ENCODE measurements around the gene ALDH3B1.
"Not testable (repeated sequence)": the region's sequence is repeated elsewhere in the genome, so short reads cannot be mapped to it uniquely, and the experiment has no call there.

ALDH3B1 gene

GRCh38 chr11:68010090-68011041 lies at the start of gene ALDH3B1:
Gene ALDH3B1 (plus strand): TSS chr11:68010327. CDS start chr11:68015298, 4,971 bp downstream.
- DNase-seq (ENCODE audit: low spot score): peak; percentile 89
- FAIRE-seq: peak; percentile 82

- FAIRE-seq: not testable (repeated sequence)
These were observed 46.9 kb upstream of the ALDH3B1 start for GRCh38 chr11:67963217-67963616.

GRCh38 chr11:67963879-67964278 lies 46.2 kb upstream of the ALDH3B1 start:
- DNase-seq (ENCODE audit: low spot score); FAIRE-seq: not testable (repeated sequence)

More at GRCh38 chr11:67963217-67963616, 46.9 kb upstream of the ALDH3B1 start:
- DNase-seq (ENCODE audit: low spot score): not testable (repeated sequence)

GRCh38 chr11:67964746-67965145 lies 45.4 kb upstream of the ALDH3B1 start:
- not testable (repeated sequence) for DNase-seq (ENCODE audit: low spot score); FAIRE-seq

- not testable (repeated sequence) for FAIRE-seq; DNase-seq (ENCODE audit: low spot score)
These were observed 44.2 kb upstream of the ALDH3B1 start for GRCh38 chr11:67965830-67966348.

- DNase-seq (ENCODE audit: low spot score); FAIRE-seq: not testable (repeated sequence)
These were observed 35.4 kb upstream of the ALDH3B1 start for GRCh38 chr11:67974746-67975145.

GRCh38 chr11:67978766-67979418 lies 31.2 kb upstream of the ALDH3B1 start:
- DNase-seq (ENCODE audit: low spot score): peak; percentile 5
- FAIRE-seq: not testable (repeated sequence)

GRCh38 chr11:67981226-67981625 lies 28.9 kb upstream of the ALDH3B1 start:
- FAIRE-seq: not testable (repeated sequence)

GRCh38 chr11:67982255-67982857 lies 27.8 kb upstream of the ALDH3B1 start:
- not testable (repeated sequence) for FAIRE-seq; DNase-seq (ENCODE audit: low spot score)

More at GRCh38 chr11:67981226-67981625, 28.9 kb upstream of the ALDH3B1 start:
- DNase-seq (ENCODE audit: low spot score): not testable (repeated sequence)

GRCh38 chr11:67983951-67984350 lies 26.2 kb upstream of the ALDH3B1 start:
- DNase-seq (ENCODE audit: low spot score) (no peak), FAIRE-seq (no peak)

- not testable (repeated sequence) for FAIRE-seq; DNase-seq (ENCODE audit: low spot score)
These were observed 24.8 kb upstream of the ALDH3B1 start for GRCh38 chr11:67985302-67985701.

GRCh38 chr11:67990546-67991346 lies 19.4 kb upstream of the ALDH3B1 start:
- DNase-seq (ENCODE audit: low spot score); FAIRE-seq: not testable (repeated sequence)

GRCh38 chr11:67991347-67992121 lies 18.6 kb upstream of the ALDH3B1 start:
- DNase-seq (ENCODE audit: low spot score); FAIRE-seq: not testable (repeated sequence)

GRCh38 chr11:67993821-67994220 lies 16.3 kb upstream of the ALDH3B1 start:
- DNase-seq (ENCODE audit: low spot score); FAIRE-seq: not testable (repeated sequence)

- FAIRE-seq; DNase-seq (ENCODE audit: low spot score): not testable (repeated sequence)
These were observed 15.7 kb upstream of the ALDH3B1 start for GRCh38 chr11:67994387-67994786.

GRCh38 chr11:67995129-67995528 lies 15.0 kb upstream of the ALDH3B1 start:
- DNase-seq (ENCODE audit: low spot score); FAIRE-seq: not testable (repeated sequence)

GRCh38 chr11:67995579-67995978 lies 14.5 kb upstream of the ALDH3B1 start:
- not testable (repeated sequence) for DNase-seq (ENCODE audit: low spot score); FAIRE-seq

GRCh38 chr11:67996051-67996450 lies 14.1 kb upstream of the ALDH3B1 start:
- no peak for FAIRE-seq
- no peak for DNase-seq (ENCODE audit: low spot score)
